HG03432 (cell line): ENCODE measurements around the gene UNC79.

ENCODE experiments used
- ATAC-seq: cut with Tn5 transposase; IDR thresholded peaks from one replicate; pipeline ENCODE4 v1.9.1; 2021; ENCODE audit warnings: mild to moderate bottlenecking, moderate library complexity; ENCODE audit not compliant: unreplicated experiment

Gene UNC79

GRCh38 chr14:93544212-93544611, 113.5 kb downstream of the UNC79 start:
- no peak for ATAC-seq

- no peak for ATAC-seq
Observed at GRCh38 chr14:93546642-93547041, 115.9 kb downstream of the UNC79 start.

- peak; percentile 88 for ATAC-seq
Observed at GRCh38 chr14:93548102-93548843, 117.5 kb downstream of the UNC79 start.

GRCh38 chr14:93549595-93549994, 118.9 kb downstream of the UNC79 start:
- no peak for ATAC-seq

DNA sequence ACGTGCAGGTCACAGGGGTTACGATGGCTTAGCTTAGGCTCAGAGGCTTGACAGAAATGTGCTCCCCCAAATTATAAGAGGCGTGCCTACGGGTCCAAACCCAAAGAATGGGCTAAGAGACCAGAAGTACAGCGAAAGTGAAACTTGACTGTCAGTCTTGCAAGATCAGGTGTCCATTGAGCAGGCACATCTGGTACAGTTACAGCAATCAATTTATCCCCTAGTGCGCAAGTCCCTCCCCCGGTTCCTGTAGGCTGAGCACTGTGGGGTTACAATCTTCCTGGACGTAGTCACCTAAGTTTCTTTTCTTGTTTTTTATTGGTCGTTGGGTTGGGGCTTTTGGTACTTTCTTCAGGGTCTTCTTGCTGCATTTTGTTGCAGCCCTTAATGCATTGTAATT, 134.2 kb downstream of the UNC79 start:
- no peak for ATAC-seq

DNA sequence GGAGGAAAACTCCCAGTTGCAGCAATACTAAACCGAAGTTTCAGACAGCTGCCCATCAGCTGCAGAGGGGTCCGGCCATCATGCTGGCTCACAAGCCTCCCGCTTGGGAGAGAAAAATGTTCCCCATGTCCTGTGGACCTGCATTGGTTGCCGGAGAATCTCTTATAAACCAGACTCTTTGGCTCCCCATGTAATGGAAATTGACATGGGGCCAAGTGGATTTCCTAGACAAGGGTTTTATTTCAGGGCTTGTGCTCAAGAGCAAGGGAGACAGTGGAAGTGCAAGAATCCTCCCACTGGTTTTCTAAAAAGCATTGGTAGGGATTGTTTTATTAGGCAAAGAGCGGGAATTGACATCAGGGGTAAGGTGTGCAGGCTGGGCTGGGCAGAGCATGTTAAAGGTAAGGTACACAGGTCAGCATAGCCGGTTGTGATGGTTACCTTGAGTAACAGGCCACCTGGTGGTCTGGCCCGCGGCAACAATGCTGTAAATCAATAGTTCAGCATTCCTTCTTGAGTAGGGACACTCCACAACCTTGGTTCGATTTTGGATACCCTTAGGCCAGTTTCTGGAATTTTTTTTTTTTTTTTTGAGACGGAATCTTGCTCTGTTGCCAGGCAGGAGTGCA, 135.4 kb downstream of the UNC79 start:
- ATAC-seq, result no peak

DNA sequence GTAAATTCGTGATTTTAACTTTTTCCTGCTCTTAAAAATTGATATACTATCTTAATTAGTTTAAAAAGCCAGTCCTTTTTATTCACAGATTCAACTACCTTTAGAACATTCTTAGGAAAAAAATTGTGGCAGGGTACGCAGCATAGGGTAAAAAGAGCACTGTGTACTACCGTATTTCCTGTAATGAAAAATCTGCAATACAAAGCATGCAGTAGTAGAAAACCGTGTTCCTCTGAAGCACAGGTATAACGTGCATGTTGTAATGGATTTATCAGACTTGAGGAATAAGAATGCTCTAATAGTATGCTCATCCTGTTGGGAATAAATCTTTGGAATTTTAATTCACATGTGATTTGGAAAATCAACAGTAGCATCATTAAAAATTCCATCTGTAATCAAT, 140.5 kb downstream of the UNC79 start:
- ATAC-seq, result no peak

DNA sequence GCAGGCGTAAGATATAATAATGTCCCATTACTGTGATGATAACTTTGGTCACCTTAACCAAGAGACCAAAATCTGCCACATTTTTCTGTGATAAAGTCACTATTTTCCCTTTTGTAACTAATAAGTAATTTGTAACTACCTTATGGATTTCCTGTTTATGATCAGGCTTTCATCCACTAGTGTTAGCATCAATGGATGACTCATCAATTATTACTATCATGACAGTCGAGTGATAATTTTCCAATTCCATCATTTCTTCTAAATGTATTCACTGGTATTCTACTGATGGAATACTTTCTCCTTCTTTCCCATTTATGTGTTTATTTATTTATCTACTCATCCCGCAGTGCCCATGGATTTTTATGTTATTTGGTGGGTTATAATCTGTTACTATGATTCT, 148.4 kb downstream of the UNC79 start:
- no peak for ATAC-seq

- ATAC-seq, result no peak
Observed at GRCh38 chr14:93582516-93582915, 151.8 kb downstream of the UNC79 start.

GRCh38 chr14:93587330-93587729, 156.6 kb downstream of the UNC79 start:
- no peak for ATAC-seq

GRCh38 chr14:93591506-93591905, 160.8 kb downstream of the UNC79 start:
- no peak for ATAC-seq

- no peak for ATAC-seq
Observed at GRCh38 chr14:93592786-93593185, 162.0 kb downstream of the UNC79 start.

GRCh38 chr14:93606091-93606490, 175.4 kb downstream of the UNC79 start:
- no peak for ATAC-seq

DNA sequence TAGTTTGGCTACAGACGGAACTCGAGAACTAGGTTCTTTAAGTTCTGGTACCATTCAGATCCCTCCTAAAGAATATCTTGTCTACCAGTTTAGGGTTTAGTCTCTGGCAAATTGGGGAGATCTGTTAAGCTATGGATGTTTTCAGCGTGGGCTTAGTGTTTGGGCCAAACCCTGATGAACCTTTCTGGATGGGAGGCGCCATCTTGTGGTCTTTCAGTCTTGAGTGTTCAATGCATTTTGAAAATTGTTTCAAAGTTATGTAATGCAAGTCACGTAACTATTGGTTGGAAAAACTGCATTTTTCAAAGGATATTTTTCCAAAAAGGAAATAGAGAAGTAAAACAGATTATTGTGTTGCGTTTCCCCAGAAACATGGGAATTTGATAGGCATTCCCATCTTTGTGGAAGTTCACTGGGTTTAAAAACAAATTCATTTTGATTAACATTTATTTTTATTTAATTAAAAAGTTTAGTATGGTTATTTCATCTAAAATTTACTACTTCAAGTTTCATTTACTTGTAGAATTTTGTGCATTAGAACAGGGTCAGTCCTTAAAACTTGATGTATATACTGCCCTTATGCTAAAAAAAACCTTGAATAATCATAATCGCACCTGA, 188.5 kb downstream of the UNC79 start:
- no peak for ATAC-seq

- ATAC-seq, result no peak
Observed at GRCh38 chr14:93628048-93628447, 197.3 kb downstream of the UNC79 start.

DNA sequence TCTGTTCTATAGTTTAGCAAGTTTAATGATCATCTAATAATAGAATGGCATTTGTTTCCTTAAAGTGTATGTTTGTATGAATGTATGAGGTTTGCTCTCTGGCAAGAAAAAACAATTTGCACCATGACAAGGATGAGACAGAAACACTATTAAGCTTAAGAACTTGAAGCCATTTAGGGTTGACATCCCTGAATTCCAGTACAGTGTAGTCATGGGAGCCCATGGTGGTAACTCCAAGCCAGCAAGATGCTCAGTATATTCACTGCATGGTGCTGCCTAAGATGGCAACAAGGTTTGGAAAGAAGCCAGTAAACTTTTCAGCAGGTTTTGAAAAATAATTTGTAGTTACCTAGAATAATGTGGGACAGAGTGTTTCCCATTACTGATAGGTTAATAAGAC, 198.9 kb downstream of the UNC79 start:
- no peak for ATAC-seq

GRCh38 chr14:93638790-93639189, 208.1 kb downstream of the UNC79 start:
- no peak for ATAC-seq

GRCh38 chr14:93643127-93643526, 212.4 kb downstream of the UNC79 start:
- no peak for ATAC-seq

- ATAC-seq, result no peak
Observed at GRCh38 chr14:93643676-93644075, 212.9 kb downstream of the UNC79 start.

DNA sequence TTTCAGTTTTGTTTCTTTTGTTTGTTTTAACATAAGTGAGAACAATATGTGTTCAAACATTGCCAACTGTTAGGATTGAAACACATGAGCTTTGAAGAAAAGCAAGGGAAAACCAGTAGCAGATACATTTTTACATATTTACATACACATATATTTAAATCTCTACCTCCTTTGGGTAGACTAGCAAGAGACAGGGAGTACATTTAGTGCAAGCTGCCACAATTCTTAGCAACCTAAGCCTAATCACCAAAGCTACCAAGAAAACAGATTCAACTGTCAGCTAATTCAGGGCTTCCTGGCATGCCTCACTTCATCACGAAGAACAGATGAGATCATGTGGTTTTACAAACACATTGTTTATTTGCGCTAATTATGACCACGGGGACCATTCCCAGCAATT, 214.5 kb downstream of the UNC79 start:
- no peak for ATAC-seq

DNA sequence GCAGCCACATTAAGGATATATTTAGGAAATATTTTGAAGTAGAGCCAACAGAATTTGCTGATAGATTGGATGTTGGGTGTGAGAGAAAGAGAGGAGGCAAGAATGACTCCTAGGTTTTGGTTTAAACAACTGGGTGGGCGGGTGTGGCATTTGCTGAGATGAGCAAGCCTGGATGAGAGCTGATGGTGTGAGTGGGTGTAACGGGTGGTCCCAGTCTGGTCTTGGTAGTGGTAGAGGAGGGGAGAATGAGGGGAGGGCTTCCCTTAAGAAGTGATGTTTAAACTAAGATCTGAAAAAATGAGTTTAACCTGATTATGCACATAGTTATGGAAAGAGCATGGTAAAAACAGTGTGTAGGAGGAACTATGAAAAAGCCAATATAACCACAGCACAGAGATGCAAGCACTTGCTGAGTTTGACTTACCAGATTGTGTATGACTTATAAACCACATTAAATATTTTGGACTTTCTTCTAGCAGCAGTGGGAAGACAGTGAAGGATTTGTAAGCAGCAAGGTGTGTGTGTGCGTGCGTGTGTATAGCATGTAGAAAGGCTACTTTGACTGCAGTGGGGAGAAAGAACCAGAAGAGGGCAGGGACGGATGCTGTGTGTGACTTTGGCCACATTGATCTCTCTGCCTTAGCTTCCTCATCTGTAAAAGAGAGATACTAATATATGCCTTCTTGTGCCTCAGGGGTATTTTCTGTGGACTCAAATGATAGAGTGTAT, 217.9 kb downstream of the UNC79 start:
- ATAC-seq, result no peak

DNA sequence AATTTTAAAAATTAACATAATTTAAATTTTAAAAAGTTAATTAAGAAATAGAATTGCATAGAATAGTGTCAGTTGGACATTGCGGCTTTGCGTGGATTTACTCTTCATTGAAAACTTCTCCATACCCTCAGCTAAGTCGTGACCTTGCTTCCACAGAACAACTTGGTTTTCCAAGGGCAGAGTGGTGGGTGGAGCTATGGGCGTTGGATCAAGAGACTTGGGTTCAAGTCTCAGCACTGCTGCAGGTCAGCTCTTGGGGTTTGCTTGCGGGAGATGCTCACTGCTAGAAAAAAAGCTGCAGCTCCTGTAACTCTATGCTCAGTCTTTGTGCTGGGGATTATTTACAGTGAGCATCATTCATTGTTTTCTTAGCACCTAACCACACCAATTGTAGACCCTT, 223.9 kb downstream of the UNC79 start:
- ATAC-seq, result no peak
